A549 (cell line): ENCODE results near the gene TYW3. TPM values are rescaled to one million over a fixed set of nuclear protein-coding genes. Genes with fewer than 3 reads are reported as not detected.
A peak's percentile ranks its signal among the peaks of the same experiment; 100 is the strongest.
"Not testable (repeated sequence)": the region's sequence is repeated elsewhere in the genome, so short reads cannot be mapped to it uniquely, and the experiment has no call there.

Experiments used
- ATAC-seq, 2 experiments: fragments of 200-7000 bp in 1 of 2; fragments of >200 bp in 1 of 2; cut with Nextera tagmentation in 1 of 2; cut with Tn5 transposase in 1 of 2; 3 replicates each; pipeline versions ENCODE4 v1.8.0 to v1.9.1; 2018 to 2020; ENCODE audit warnings: mild to moderate bottlenecking in 1 of 2, moderate library complexity in 1 of 2
- CTCF ChIA-PET: fragments of 300-600 bp; sonication (Branson Sonifier 250); formaldehyde crosslinking; extraction: SDS; loops from one replicate; lab custom pipeline; 2021; ENCODE audit warnings: antibody characterized with exemption, inconsistent platforms; lab: Yijun Ruan, JAX
- POLR2A ChIA-PET: fragments of 350-600 bp; formaldehyde crosslinking; extraction: SDS; loops from one replicate; lab custom pipeline; 2021; ENCODE audit warnings: antibody characterized with exemption, inconsistent platforms; lab: Yijun Ruan, JAX
- DNase-seq, 2 experiments: peaks; one replicate each; pipeline versions ENCODE4 v3.0.0 to v3.0.0-alpha.2; 2011 to 2016; ENCODE audit warnings: low read depth in 1 of 2, low spot score in 1 of 2
- FAIRE-seq: peaks from 2 replicates; lab custom pipeline; 2011; peaks lifted over from hg19 to GRCh38; lab: Jason Lieb, UNC
- H3K27ac ChIP-seq, 2 experiments: fragments of >200 bp; sonication (Bioruptor Twin); formaldehyde crosslinking; 3 replicates each; pipeline ENCODE4 v1.5.1; 2016 to 2017
- H3K4me1 ChIP-seq: fragments of >200 bp; sonication (Bioruptor Twin); formaldehyde crosslinking; 3 replicates; pipeline ENCODE4 v1.6.1; 2016
- H3K4me2 ChIP-seq: fragments of >200 bp; sonication (Bioruptor Twin); formaldehyde crosslinking; 3 replicates; pipeline ENCODE4 v1.6.1; 2016
- H3K4me3 ChIP-seq: fragments of >200 bp; sonication (Bioruptor Twin); formaldehyde crosslinking; 3 replicates; pipeline ENCODE4 v1.5.1; 2016
- H3K9me3 ChIP-seq: fragments of >200 bp; sonication (Bioruptor Twin); formaldehyde crosslinking; 3 replicates; pipeline ENCODE4 v1.6.1; 2016
- ATOH8 ChIP-seq: fragments of 250-450 bp; sonication (Bioruptor Pico); IDR thresholded peaks from 2 replicates; pipeline ENCODE4 v1.5.0; 2020; ENCODE audit warnings: low read depth, mild to moderate bottlenecking, moderate library complexity
- BHLHE40 ChIP-seq: IDR thresholded peaks from 2 replicates; pipeline ENCODE4 v1.6.1; 2012; ENCODE audit warnings: low read depth, low read length, inconsistent platforms
- CHD2 ChIP-seq: fragments of 150-350 bp; IDR thresholded peaks from 2 replicates; pipeline ENCODE4 v1.6.1; 2014; ENCODE audit warnings: low read length; ENCODE audit not compliant: partially characterized antibody
- EHF ChIP-seq: fragments of 250-450 bp; sonication (Bioruptor Pico); IDR thresholded peaks from 2 replicates; pipeline ENCODE4 v1.5.0; 2020; ENCODE audit warnings: mild to moderate bottlenecking
- ESRRA ChIP-seq: fragments of 150-350 bp; IDR thresholded peaks from 2 replicates; pipeline ENCODE4 v1.6.1; 2014; ENCODE audit warnings: mild to moderate bottlenecking, low read length, borderline replicate concordance
- FOSB ChIP-seq: fragments of 250-450 bp; sonication (Bioruptor Pico); IDR thresholded peaks from 2 replicates; pipeline ENCODE4 v1.5.0; 2020; ENCODE audit warnings: mild to moderate bottlenecking, moderate library complexity
- FOXS1 ChIP-seq: fragments of 250-450 bp; sonication (Bioruptor Pico); IDR thresholded peaks from 2 replicates; pipeline ENCODE4 v1.5.0; 2020; ENCODE audit warnings: mild to moderate bottlenecking, moderate library complexity
- HEYL ChIP-seq: fragments of 250-450 bp; sonication (Bioruptor Pico); IDR thresholded peaks from 2 replicates; pipeline ENCODE4 v1.8.0; 2021; ENCODE audit warnings: mild to moderate bottlenecking, moderate library complexity
- HOXA7 ChIP-seq: fragments of 250-450 bp; sonication (Bioruptor Pico); IDR thresholded peaks from 2 replicates; pipeline ENCODE4 v1.5.0; 2020; ENCODE audit warnings: mild to moderate bottlenecking, moderate library complexity
- KDM1A ChIP-seq: fragments of 200-600 bp; sonication (generic); IDR thresholded peaks from 2 replicates; pipeline ENCODE4 v1.6.1; 2016; ENCODE audit warnings: low read depth, mild to moderate bottlenecking
- MAFK ChIP-seq: fragments of 450-650 bp; IDR thresholded peaks from 2 replicates; pipeline ENCODE4 v1.6.1; 2014; ENCODE audit not compliant: partially characterized antibody
- MAX ChIP-seq: IDR thresholded peaks from 2 replicates; pipeline ENCODE4 v1.6.1; 2012
- MYC ChIP-seq: IDR thresholded peaks from 2 replicates; pipeline ENCODE4 v1.6.1; 2012; ENCODE audit warnings: mild to moderate bottlenecking, inconsistent platforms, low read length, improper control_type of control experiment, borderline replicate concordance
- NFE2L2 ChIP-seq: fragments of 150-350 bp; conservative IDR thresholded peaks from 2 replicates; pipeline ENCODE4 v1.6.1; 2014; ENCODE audit warnings: low read length
- PBX3 ChIP-seq: IDR thresholded peaks from 2 replicates; pipeline ENCODE4 v1.6.1; 2012
- RNF2 ChIP-seq: fragments of 200-600 bp; sonication (generic); IDR thresholded peaks from 2 replicates; pipeline ENCODE4 v1.6.1; 2016; ENCODE audit warnings: low read depth, mild to moderate bottlenecking, antibody characterized with exemption, moderate library complexity, borderline replicate concordance
- ZC3H11A ChIP-seq: fragments of 450-650 bp; IDR thresholded peaks from 2 replicates; pipeline ENCODE4 v1.6.1; 2014; ENCODE audit warnings: antibody characterized with exemption, mild to moderate bottlenecking
- ZNF302 ChIP-seq: fragments of 250-450 bp; sonication (Bioruptor Pico); IDR thresholded peaks from 2 replicates; pipeline ENCODE4 v1.9.0; 2021; ENCODE audit warnings: inconsistent platforms, mild to moderate bottlenecking, moderate library complexity
- WGBS: methylation state at CpG from one replicate; pipeline ENCODE4 v1.1.6; 2017; ENCODE audit errors: missing lambda C conversion rate; 5-methylcytosine and 5-hydroxymethylcytosine counted together
- polyA plus RNA-seq, 4 experiments: library from polyadenylated mRNA; depleted of rRNA in 3 of 4; stranded (reverse); fragments of >200 nt; fragmentation: RNase III in 1 of 4; extraction: RNeasy Plus Mini Kit Qiagen cat#74134 plus additional on column Dnase treatment in 1 of 4; gene quantifications; 2 replicates in 3 of 4; 3 replicates in 1 of 4; pipeline ENCODE4 v1.2.3, GENCODE V29; 2011 to 2017
- TF ChIP-seq, protein P1 (sequence below): fragments of >200 bp; sonication (Bioruptor Twin); formaldehyde crosslinking; IDR thresholded peaks from 3 replicates; pipeline ENCODE4 v1.6.1; 2016
- TF ChIP-seq, protein P2 (sequence below): IDR thresholded peaks from 2 replicates; pipeline ENCODE4 v1.6.1; 2012; ENCODE audit warnings: low read depth, borderline replicate concordance

TYW3 gene
- polyA plus RNA-seq, 2 of the 4 experiments (the other 2 are of a cell fraction) = 17.1 to 33.1 TPM

GRCh38 chr1:74740307-74740980, 7.5 kb downstream of the TYW3 start:
- POLR2A ChIA-PET, FAIRE-seq, H3K4me3 ChIP-seq, H3K9me3 ChIP-seq, H3K27ac ChIP-seq, ATAC-seq, H3K4me1 ChIP-seq, DNase-seq, H3K4me2 ChIP-seq, CTCF ChIA-PET: not testable (repeated sequence)
- peak; percentile 43 for TF ChIP-seq MAFK
- 94% methylated on average over 13 of the region's 13 CpGs for WGBS

DNA sequence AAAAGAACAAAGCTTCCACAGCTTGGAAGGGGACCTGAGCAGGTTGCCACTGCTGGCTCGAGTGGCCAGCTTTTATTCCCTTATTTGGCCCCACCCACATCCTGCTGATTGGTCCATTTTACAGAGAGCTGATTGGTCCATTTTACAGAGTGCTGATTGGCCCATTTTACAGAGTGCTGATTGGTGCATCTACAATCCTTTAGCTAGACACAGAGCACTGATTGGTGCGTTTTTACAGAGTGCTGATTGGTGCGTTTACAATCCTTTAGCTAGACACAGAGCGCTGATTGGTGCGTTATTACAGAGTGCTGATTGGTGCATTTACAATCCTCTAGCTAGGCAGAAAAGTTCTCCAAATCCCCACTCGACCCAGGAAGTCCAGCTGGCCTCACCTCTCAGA, 12.3 kb downstream of the TYW3 start:
- 89% methylated on average over 3 of the region's 6 CpGs for WGBS
- H3K4me1 ChIP-seq, H3K4me3 ChIP-seq, FAIRE-seq, POLR2A ChIA-PET, H3K27ac ChIP-seq, ATAC-seq, H3K9me3 ChIP-seq, H3K4me2 ChIP-seq, DNase-seq, CTCF ChIA-PET: not testable (repeated sequence)

- no peak overlapping the region for H3K4me3 ChIP-seq
- 91% methylated on average over 1 of the region's 1 CpG for WGBS
These were observed 16.0 kb downstream of the TYW3 start for GRCh38 chr1:74748960-74749359.

GRCh38 chr1:74753104-74753503, 20.2 kb downstream of the TYW3 start:
- no peaks in the 10 kb centered on the region for H3K9me3 ChIP-seq
- no peak overlapping the region for H3K4me2 ChIP-seq
- TF ChIP-seq ZNF302 (CRISPR knock-in tag) (no peak), NFE2L2 (no peak), ATOH8 (no peak), HEYL (CRISPR knock-in tag) (no peak), ZC3H11A (no peak), EHF (no peak), FOSB (no peak), ESRRA (no peak), BHLHE40 (no peak), RNF2 (no peak), FOXS1 (CRISPR knock-in tag) (no peak), MYC (no peak), HOXA7 (CRISPR knock-in tag) (no peak), MAX (no peak), PBX3 (no peak)
- TF ChIP-seq, protein P1, sequence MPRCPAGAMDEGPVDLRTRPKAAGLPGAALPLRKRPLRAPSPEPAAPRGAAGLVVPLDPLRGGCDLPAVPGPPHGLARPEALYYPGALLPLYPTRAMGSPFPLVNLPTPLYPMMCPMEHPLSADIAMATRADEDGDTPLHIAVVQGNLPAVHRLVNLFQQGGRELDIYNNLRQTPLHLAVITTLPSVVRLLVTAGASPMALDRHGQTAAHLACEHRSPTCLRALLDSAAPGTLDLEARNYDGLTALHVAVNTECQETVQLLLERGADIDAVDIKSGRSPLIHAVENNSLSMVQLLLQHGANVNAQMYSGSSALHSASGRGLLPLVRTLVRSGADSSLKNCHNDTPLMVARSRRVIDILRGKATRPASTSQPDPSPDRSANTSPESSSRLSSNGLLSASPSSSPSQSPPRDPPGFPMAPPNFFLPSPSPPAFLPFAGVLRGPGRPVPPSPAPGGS = no peak
- ATAC-seq (no peak), FAIRE-seq (no peak), DNase-seq (no peak)
- ChIA-PET CTCF (interaction anchor here (0.6 kb wide), 1 partner anchor 36 kb away, joined by 3 read pairs; no protein-coding TSS in a partner anchor), POLR2A (no interaction called here)
- WGBS = 94% methylated on average over 2 of the region's 2 CpGs
- H3K4me3 ChIP-seq = no peak overlapping the region
- H3K4me1 ChIP-seq = peaks cover 7% of the 10 kb centered on the region; the same call in 1 of the 3 replicates
- H3K27ac ChIP-seq = no peak overlapping the region

More at GRCh38 chr1:74748960-74749359, 16.0 kb downstream of the TYW3 start:
- no peaks in the 10 kb centered on the region for H3K9me3 ChIP-seq
- FAIRE-seq = no peak
- ATAC-seq = no peak; a peak in 1 of 6 replicates
- H3K4me2 ChIP-seq = no peak overlapping the region
- POLR2A ChIA-PET = no interaction called here
- CTCF ChIA-PET = no interaction called here
- H3K4me1 ChIP-seq = peaks cover 7% of the 10 kb centered on the region; the same call in 1 of the 3 replicates
- TF ChIP-seq CHD2 = no peak
- TF ChIP-seq, protein P2, sequence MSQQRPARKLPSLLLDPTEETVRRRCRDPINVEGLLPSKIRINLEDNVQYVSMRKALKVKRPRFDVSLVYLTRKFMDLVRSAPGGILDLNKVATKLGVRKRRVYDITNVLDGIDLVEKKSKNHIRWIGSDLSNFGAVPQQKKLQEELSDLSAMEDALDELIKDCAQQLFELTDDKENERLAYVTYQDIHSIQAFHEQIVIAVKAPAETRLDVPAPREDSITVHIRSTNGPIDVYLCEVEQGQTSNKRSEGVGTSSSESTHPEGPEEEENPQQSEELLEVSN = no peak
- no peak for TF ChIP-seq MYC
- no peak for TF ChIP-seq KDM1A
- TF ChIP-seq PBX3 = no peak
- no peak overlapping the region for H3K27ac ChIP-seq
- DNase-seq = no peak
